Esophagus mucosa (tissue), 1 donor: ENCODE measurements around the gene ZNF862. TPM values are rescaled to one million over a fixed set of nuclear protein-coding genes. Genes with fewer than 3 reads are reported as not detected.

Experiments
- ATAC-seq: fragments of 200-7000 bp; cut with Tn5 transposase; one replicate; pipeline ENCODE4 v1.9.1; 2020
- total RNA-seq: library from RNA; stranded (reverse); gene quantifications from one replicate; pipeline ENCODE4 v1.2.4, GENCODE V29; 2023
- donor health status: DM: yes; HTN: yes; CAD: no.

ZNF862 gene
- total RNA-seq, 1 donor from 2014 or later: 7.3 TPM

- ATAC-seq: no peak
Measured at GRCh38 chr7:149811831-149812490, 26.2 kb upstream of the ZNF862 start.

- ATAC-seq: no peak
Measured at GRCh38 chr7:149813254-149814035, 24.7 kb upstream of the ZNF862 start.

GRCh38 chr7:149814494-149814893 is 23.7 kb upstream of the ZNF862 start:
- ATAC-seq: no peak

- no peak for ATAC-seq
Measured at GRCh38 chr7:149815121-149815520, 23.1 kb upstream of the ZNF862 start.

GRCh38 chr7:149815661-149816266 is 22.4 kb upstream of the ZNF862 start:
- no peak for ATAC-seq

- ATAC-seq: no peak
Measured at GRCh38 chr7:149816267-149816751, 21.9 kb upstream of the ZNF862 start.

GRCh38 chr7:149816794-149817193 is 21.4 kb upstream of the ZNF862 start:
- no peak for ATAC-seq

GRCh38 chr7:149817301-149817771 is 20.8 kb upstream of the ZNF862 start:
- ATAC-seq: no peak

GRCh38 chr7:149817836-149818535 is 20.2 kb upstream of the ZNF862 start:
- no peak for ATAC-seq

GRCh38 chr7:149818536-149818840 is 19.7 kb upstream of the ZNF862 start:
- ATAC-seq: no peak

GRCh38 chr7:149819141-149819960 is 18.8 kb upstream of the ZNF862 start:
- ATAC-seq: no peak

- no peak for ATAC-seq
Measured at GRCh38 chr7:149819961-149820340, 18.2 kb upstream of the ZNF862 start.

- ATAC-seq: no peak
Measured at GRCh38 chr7:149820622-149821190, 17.5 kb upstream of the ZNF862 start.

- ATAC-seq: no peak
Measured at GRCh38 chr7:149821191-149822148, 16.7 kb upstream of the ZNF862 start.

GRCh38 chr7:149822353-149822943 is 15.7 kb upstream of the ZNF862 start:
- ATAC-seq: no peak

- no peak for ATAC-seq
Measured at GRCh38 chr7:149823191-149823630, 15.0 kb upstream of the ZNF862 start.

GRCh38 chr7:149823631-149824199 is 14.5 kb upstream of the ZNF862 start:
- no peak for ATAC-seq

- ATAC-seq: no peak
Measured at GRCh38 chr7:149824301-149824741, 13.9 kb upstream of the ZNF862 start.

- ATAC-seq: no peak
Measured at GRCh38 chr7:149824748-149825566, 13.2 kb upstream of the ZNF862 start.
